ENCODE data around the gene RHBDL1. TPM values are rescaled to one million over a fixed set of nuclear protein-coding genes. Genes with fewer than 3 reads are reported as not detected.

Gene RHBDL1
- total RNA-seq, 3 donors from 2014 or later (not counting 1 experiment from before 2014, with no cell fraction given): 2.9 to 4.2 (median 4.2) TPM

DNA sequence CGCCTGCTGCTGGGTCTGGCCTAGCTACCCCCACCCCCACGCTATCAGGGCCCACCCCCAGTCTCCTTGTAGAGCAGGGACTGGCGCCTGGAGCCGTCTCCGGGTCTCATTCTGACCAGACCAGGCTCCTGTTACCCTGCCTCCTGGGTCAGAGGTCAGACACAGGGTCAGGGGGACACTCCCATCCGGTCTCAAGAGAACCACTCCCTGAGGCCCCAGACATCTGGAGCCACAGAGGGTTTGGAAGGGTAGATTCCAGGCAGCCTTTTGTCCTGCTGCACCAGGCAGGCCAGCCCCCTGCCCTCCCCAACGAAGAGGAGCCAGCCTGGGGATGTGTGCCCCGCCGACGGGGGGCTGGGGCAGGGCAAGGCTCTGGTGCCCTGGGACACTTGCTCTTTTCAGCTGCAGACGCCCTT, 45.6 kb upstream of the RHBDL1 start:
- ATAC-seq: no peak
- no peak for DNase-seq
- 80% methylated on average over 10 of the region's 11 CpGs for whole genome bisulfite sequencing (ENCODE audit: insufficient coverage)
- Histone ChIP-seq H3K4me3 (ENCODE audit: low read length) (no peak overlapping the region), H3K4me1 (ENCODE audit: control insufficient read depth, insufficient read depth, low read length) (peaks cover 3% of the 10 kb centered on the region), H3K9me3 (ENCODE audit: control insufficient read depth, insufficient read depth, low read length) (no peaks in the 10 kb centered on the region), H3K36me3 (ENCODE audit: control insufficient read depth, insufficient read depth, low read length) (peaks cover 9% of the 10 kb centered on the region), H3K27me3 (ENCODE audit: control insufficient read depth, insufficient read depth, low read length) (no peaks in the 10 kb centered on the region), H3K27ac (ENCODE audit: low read length) (no peak overlapping the region)
- intact Hi-C loops (cut with micrococcal nuclease): no loop called here
- H3K27ac Mint-ChIP-seq: no peak overlapping the region
- peaks cover 0 to 2% of the 10 kb centered on the region in 2 donors for H3K4me1 Mint-ChIP-seq
- H3K36me3 Mint-ChIP-seq: no peaks in the 10 kb centered on the region
- H3K9me3 Mint-ChIP-seq: no peaks in the 10 kb centered on the region
- H3K4me3 Mint-ChIP-seq: no peak overlapping the region
- no peak for TF ChIP-seq CTCF (IDR thresholded peaks at IDR 0.05)
- no peaks in the 10 kb centered on the region for H3K27me3 Mint-ChIP-seq (ENCODE audit: low read depth in 2 of 2)

DNA sequence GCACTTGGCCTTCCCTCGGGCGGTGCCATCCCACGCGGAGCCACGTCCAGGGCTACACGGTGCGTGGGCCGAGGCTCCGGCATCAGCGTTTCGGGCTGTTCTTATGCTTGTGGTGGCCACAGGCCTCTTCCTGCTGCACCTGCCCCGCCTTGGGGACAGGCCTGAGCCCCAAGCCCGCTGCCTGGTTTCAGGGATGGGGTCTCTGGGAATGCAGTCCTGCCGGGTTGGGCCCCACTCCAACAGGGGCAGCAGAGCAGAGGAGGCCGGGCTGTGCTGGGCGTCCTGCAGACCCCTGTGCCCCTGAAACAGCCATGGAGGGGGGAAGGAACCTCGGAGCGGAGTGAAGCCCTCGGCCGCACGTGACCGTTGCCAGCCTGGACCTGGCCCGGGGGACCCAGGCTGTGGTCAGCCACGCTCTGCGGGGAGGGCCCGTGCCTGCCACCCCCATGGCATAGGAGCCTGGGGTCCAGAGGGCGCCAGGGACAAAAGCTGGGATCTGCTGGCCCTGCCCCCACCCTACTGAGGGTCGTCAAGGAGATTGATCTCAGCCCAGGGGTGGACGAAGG, 45.1 kb upstream of the RHBDL1 start:
- DNase-seq (no peak), ATAC-seq (no peak)
- H3K27me3 ChIP-seq (ENCODE audit: control insufficient read depth, insufficient read depth, low read length): no peaks in the 10 kb centered on the region
- no peaks in the 10 kb centered on the region for H3K9me3 Mint-ChIP-seq
- no peak for TF ChIP-seq CTCF (IDR thresholded peaks at IDR 0.05)
- H3K36me3 Mint-ChIP-seq: no peaks in the 10 kb centered on the region
- 60% methylated on average over 27 of the region's 29 CpGs for WGBS (ENCODE audit: insufficient coverage)
- H3K4me3 ChIP-seq (ENCODE audit: low read length): no peak overlapping the region
- intact Hi-C loops (cut with micrococcal nuclease): no loop called here
- H3K4me1 Mint-ChIP-seq: peaks cover 0 to 5% of the 10 kb centered on the region in 2 donors
- H3K27ac ChIP-seq (ENCODE audit: low read length): no peak overlapping the region
- no peak overlapping the region for H3K27ac Mint-ChIP-seq
- no peak overlapping the region for H3K4me3 Mint-ChIP-seq
- peaks cover 8% of the 10 kb centered on the region for H3K4me1 ChIP-seq (ENCODE audit: control insufficient read depth, insufficient read depth, low read length)
- peaks cover 8% of the 10 kb centered on the region for H3K36me3 ChIP-seq (ENCODE audit: control insufficient read depth, insufficient read depth, low read length)
- H3K9me3 ChIP-seq (ENCODE audit: control insufficient read depth, insufficient read depth, low read length): no peaks in the 10 kb centered on the region
- H3K27me3 Mint-ChIP-seq (ENCODE audit: low read depth in 2 of 2): no peaks in the 10 kb centered on the region

GRCh38 chr16:630815-631405, 44.6 kb upstream of the RHBDL1 start, which contains the start of gene WFIKKN1:
WFIKKN1 (plus strand) TSS chr16:630985; CDS start chr16:631254, 269 bp downstream.
- Histone ChIP-seq H3K4me1 (ENCODE audit: control insufficient read depth, insufficient read depth, low read length) (peaks cover 13% of the 10 kb centered on the region), H3K36me3 (ENCODE audit: control insufficient read depth, insufficient read depth, low read length) (peaks cover 5% of the 10 kb centered on the region), H3K27ac (ENCODE audit: low read length) (no peak within 1 kb of the TSS), H3K9me3 (ENCODE audit: control insufficient read depth, insufficient read depth, low read length) (no peaks in the 10 kb centered on the region), H3K27me3 (ENCODE audit: control insufficient read depth, insufficient read depth, low read length) (no peaks in the 10 kb centered on the region), H3K4me3 (ENCODE audit: low read length) (no peak within 1 kb of the TSS)
- no peaks in the 10 kb centered on the region for H3K36me3 Mint-ChIP-seq
- H3K4me3 Mint-ChIP-seq: peak within 1 kb of the TSS; percentile 52
- H3K4me1 Mint-ChIP-seq: peaks cover 0 to 5% of the 10 kb centered on the region in 2 donors
- no peak for TF ChIP-seq CTCF (IDR thresholded peaks at IDR 0.05)
- no peak within 1 kb of the TSS for H3K27ac Mint-ChIP-seq
- no peak for DNase-seq
- ATAC-seq: no peak
- no peaks in the 10 kb centered on the region for H3K9me3 Mint-ChIP-seq
- no peaks in the 10 kb centered on the region for H3K27me3 Mint-ChIP-seq (ENCODE audit: low read depth in 2 of 2)
- intact Hi-C loops (cut with micrococcal nuclease): no loop called here
- WGBS (ENCODE audit: insufficient coverage): 4% methylated on average over 22 of the region's 23 CpGs

Measured in natural killer cell (primary cell).